GM19238 (cell line): ENCODE measurements around the gene GPX6.
A peak's percentile ranks its signal among the peaks of the same experiment; 100 is the strongest.
"Not testable (repeated sequence)": the region's sequence is repeated elsewhere in the genome, so short reads cannot be mapped to it uniquely, and the experiment has no call there.

Experiments
- DNase-seq: peaks from one replicate; pipeline ENCODE4 v3.0.0; 2011; ENCODE audit warnings: low spot score; ENCODE audit not compliant: insufficient read length

Gene GPX6

GRCh38 chr6:28515676-28516075 is at the start of gene GPX6:
TSS of gene GPX6 (minus strand) at chr6:28515793. CDS start at chr6:28515743, 50 bp downstream.
- no peak for DNase-seq

GRCh38 chr6:28563430-28564095 is 48.0 kb upstream of the GPX6 start:
- DNase-seq = no peak

GRCh38 chr6:28558629-28559028 is 43.0 kb upstream of the GPX6 start:
- DNase-seq = no peak

- no peak for DNase-seq
Measured at GRCh38 chr6:28555136-28555535, 39.5 kb upstream of the GPX6 start.

GRCh38 chr6:28553986-28554881 is 38.6 kb upstream of the GPX6 start:
- no peak for DNase-seq

- DNase-seq = no peak
Measured at GRCh38 chr6:28553384-28553985, 37.9 kb upstream of the GPX6 start.

GRCh38 chr6:28551891-28552666 is 36.5 kb upstream of the GPX6 start:
- DNase-seq = no peak

- DNase-seq = not testable (repeated sequence)
Measured at GRCh38 chr6:28547003-28547402, 31.4 kb upstream of the GPX6 start.

GRCh38 chr6:28545955-28546354 is 30.4 kb upstream of the GPX6 start:
- DNase-seq = no peak

GRCh38 chr6:28543651-28544610 is 28.3 kb upstream of the GPX6 start:
- peak; percentile 16 for DNase-seq

GRCh38 chr6:28542440-28543296 is 27.1 kb upstream of the GPX6 start:
- DNase-seq = peak; percentile 19

GRCh38 chr6:28541996-28542395 is 26.4 kb upstream of the GPX6 start:
- DNase-seq = no peak

- no peak for DNase-seq
Measured at GRCh38 chr6:28537509-28538140, 22.0 kb upstream of the GPX6 start.

GRCh38 chr6:28537065-28537464 is 21.5 kb upstream of the GPX6 start:
- DNase-seq = no peak

- DNase-seq = no peak
Measured at GRCh38 chr6:28534875-28535274, 19.3 kb upstream of the GPX6 start.

GRCh38 chr6:28534306-28534705 is 18.7 kb upstream of the GPX6 start:
- no peak for DNase-seq

- no peak for DNase-seq
Measured at GRCh38 chr6:28531479-28532128, 16.0 kb upstream of the GPX6 start.

GRCh38 chr6:28530777-28531176 is 15.2 kb upstream of the GPX6 start:
- no peak for DNase-seq
